GM19395 (cell line): Measurements from ENCODE around the gene TMEM120B.

Source experiments
- ATAC-seq: cut with Tn5 transposase; IDR thresholded peaks from one replicate; pipeline ENCODE4 v1.9.1; 2021; ENCODE audit warnings: mild to moderate bottlenecking, moderate library complexity; ENCODE audit not compliant: unreplicated experiment

Gene TMEM120B

GRCh38 chr12:121830134-121830533 is 117.6 kb downstream of the TMEM120B start:
- no peak for ATAC-seq

GRCh38 chr12:121830588-121831265 is 118.2 kb downstream of the TMEM120B start:
- ATAC-seq = no peak
